Measurements from ENCODE around the gene D2HGDH. TPM values are rescaled to one million over a fixed set of nuclear protein-coding genes. Genes with fewer than 3 reads are reported as not detected.

D2HGDH gene
- total and polyA plus RNA-seq, 9 of the 15 experiments (the other 6 are each of a cell fraction or from before 2014, with no cell fraction given) = 0.39 to 30.8 (median 10.3) TPM

DNA sequence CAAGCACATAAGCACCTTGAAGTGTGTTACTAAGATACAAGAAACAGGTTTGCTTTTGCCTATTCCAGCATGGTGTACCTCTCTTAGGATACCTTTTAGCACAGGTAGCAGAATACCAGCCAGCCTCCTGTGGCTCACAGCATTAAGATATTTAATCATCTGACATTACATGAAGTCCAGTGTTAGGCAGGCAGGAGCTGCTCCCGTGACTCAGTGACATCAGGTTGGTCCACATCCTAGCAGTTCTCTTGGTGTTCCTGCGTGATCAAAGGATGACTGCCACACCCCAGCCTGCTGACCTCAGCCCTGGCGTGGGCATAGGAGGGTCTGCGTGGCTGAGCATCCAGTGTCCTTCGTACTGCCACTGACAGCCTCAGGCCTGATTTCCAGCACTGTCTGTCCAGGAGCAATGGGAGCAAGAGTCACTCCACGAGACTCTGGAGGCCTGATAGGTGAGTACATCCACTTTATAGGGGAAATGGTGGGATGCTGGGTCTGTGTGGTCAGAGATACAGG lies 44.2 kb upstream of the D2HGDH start:
- no peak overlapping the region for H3K27ac ChIP-seq (ENCODE audit: extremely low read depth, low read depth, low read length)
- peaks cover 32% of the 10 kb centered on the region for H3K79me2 ChIP-seq (ENCODE audit: control insufficient read depth, insufficient read depth, low read length)
- ATAC-seq (no peak), DNase-seq (ENCODE audit: extremely low read depth in 1 of 4, low spot score in 3 of 4) (no peak), FAIRE-seq (no peak)
- no peak overlapping the region for H3K4me3 ChIP-seq
- no peaks in the 10 kb centered on the region for H3K9me1 ChIP-seq (ENCODE audit: control insufficient read depth, insufficient read depth, low read length)
- H3K4me1 ChIP-seq (replicated peaks in 1 of 2; ENCODE audit: control insufficient read depth in 2 of 2, insufficient read depth in 2 of 2, low read length in 2 of 2) = peaks cover 4 to 8% of the 10 kb centered on the region in 2 experiments; a peak in 4 of 5 replicates
- in situ Hi-C loops (cut with MboI) = no loop called here
- ChIA-PET POLR2A (no interaction called here), CTCF (ENCODE audit: low intra/inter-chr PET ratio) (no interaction called here)
- no peak overlapping the region for H3K4me2 ChIP-seq (ENCODE audit: insufficient read depth, low read length)
- peak overlapping the region in 1 of 2 experiments; percentile 72; a peak in 1 of 4 replicates for H3K9ac ChIP-seq (ENCODE audit: insufficient read depth in 1 of 2, low read depth in 2 of 2, low read length in 2 of 2)
- peaks cover 30% of the 10 kb centered on the region; the same call in 2 of the 3 replicates for H3K36me3 ChIP-seq (ENCODE audit: control insufficient read depth, insufficient read depth, low read length)
- H3K9me3 ChIP-seq (replicated peaks; ENCODE audit: control insufficient read depth, insufficient read depth, low read depth, low read length) = no peaks in the 10 kb centered on the region
- 78% methylated on average over 6 of the region's 6 CpGs for WGBS (ENCODE audit: insufficient coverage, low coverage, missing lambda C conversion rate)
- no TSS peak for BruUV-seq (replicated peaks)
- intact Hi-C loops (cut with micrococcal nuclease) = no loop called here
- H4K20me1 ChIP-seq (replicated peaks; ENCODE audit: control insufficient read depth, insufficient read depth, low read length) = no peaks in the 10 kb centered on the region
- no peaks in the 10 kb centered on the region for H3K27me3 ChIP-seq (ENCODE audit: control insufficient read depth in 2 of 2, insufficient read depth in 2 of 2, low read length in 2 of 2)
- no peak overlapping the region for H2AFZ ChIP-seq (ENCODE audit: low read depth, low read length)
- TF ChIP-seq, protein P1, sequence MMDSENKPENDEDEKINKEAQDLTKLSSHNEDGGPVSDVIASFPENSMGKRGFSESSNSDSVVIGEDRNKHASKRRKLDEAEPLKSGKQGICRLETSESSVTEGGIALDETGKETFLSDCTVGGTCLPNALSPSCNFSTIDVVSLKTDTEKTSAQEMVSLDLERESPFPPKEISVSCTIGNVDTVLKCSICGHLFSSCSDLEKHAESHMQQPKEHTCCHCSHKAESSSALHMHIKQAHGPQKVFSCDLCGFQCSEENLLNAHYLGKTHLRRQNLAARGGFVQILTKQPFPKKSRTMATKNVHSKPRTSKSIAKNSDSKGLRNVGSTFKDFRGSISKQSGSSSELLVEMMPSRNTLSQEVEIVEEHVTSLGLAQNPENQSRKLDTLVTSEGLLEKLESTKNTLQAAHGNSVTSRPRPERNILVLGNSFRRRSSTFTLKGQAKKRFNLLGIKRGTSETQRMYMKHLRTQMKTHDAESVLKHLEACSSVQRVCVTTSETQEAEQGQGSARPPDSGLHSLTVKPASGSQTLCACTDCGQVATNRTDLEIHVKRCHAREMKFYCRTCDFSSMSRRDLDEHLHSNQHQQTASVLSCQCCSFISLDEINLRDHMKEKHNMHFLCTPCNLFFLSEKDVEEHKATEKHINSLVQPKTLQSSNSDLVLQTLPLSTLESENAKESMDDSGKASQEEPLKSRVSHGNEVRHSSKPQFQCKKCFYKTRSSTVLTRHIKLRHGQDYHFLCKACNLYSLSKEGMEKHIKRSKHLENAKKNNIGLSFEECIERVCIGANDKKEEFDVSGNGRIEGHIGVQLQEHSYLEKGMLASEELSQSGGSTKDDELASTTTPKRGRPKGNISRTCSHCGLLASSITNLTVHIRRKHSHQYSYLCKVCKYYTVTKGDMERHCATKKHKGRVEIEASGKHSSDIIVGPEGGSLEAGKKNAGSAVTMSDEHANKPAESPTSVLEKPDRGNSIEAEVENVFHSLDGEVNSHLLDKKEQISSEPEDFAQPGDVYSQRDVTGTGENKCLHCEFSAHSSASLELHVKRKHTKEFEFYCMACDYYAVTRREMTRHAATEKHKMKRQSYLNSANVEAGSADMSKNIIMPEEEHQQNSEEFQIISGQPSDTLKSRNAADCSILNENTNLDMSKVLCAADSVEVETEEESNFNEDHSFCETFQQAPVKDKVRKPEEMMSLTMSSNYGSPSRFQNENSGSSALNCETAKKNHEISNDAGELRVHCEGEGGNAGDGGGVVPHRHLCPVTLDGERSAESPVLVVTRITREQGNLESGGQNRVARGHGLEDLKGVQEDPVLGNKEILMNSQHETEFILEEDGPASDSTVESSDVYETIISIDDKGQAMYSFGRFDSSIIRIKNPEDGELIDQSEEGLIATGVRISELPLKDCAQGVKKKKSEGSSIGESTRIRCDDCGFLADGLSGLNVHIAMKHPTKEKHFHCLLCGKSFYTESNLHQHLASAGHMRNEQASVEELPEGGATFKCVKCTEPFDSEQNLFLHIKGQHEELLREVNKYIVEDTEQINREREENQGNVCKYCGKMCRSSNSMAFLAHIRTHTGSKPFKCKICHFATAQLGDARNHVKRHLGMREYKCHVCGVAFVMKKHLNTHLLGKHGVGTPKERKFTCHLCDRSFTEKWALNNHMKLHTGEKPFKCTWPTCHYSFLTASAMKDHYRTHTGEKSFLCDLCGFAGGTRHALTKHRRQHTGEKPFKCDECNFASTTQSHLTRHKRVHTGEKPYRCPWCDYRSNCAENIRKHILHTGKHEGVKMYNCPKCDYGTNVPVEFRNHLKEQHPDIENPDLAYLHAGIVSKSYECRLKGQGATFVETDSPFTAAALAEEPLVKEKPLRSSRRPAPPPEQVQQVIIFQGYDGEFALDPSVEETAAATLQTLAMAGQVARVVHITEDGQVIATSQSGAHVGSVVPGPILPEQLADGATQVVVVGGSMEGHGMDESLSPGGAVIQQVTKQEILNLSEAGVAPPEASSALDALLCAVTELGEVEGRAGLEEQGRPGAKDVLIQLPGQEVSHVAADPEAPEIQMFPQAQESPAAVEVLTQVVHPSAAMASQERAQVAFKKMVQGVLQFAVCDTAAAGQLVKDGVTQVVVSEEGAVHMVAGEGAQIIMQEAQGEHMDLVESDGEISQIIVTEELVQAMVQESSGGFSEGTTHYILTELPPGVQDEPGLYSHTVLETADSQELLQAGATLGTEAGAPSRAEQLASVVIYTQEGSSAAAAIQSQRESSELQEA (IDR thresholded peaks at IDR 0.05; ENCODE audit: low read depth) = no peak
- TF ChIP-seq BCOR (IDR thresholded peaks at IDR 0.05) = no peak
- no peak for TF ChIP-seq SNIP1 (IDR thresholded peaks at IDR 0.05; ENCODE audit: low read depth)
- no peak for TF ChIP-seq NFE2L1 (tag; IDR thresholded peaks at IDR 0.05; ENCODE audit: borderline replicate concordance, low read depth)
- no peak for TF ChIP-seq NUFIP1 (IDR thresholded peaks at IDR 0.05; ENCODE audit: partially characterized antibody)
- no peak for TF ChIP-seq ZNF354B (CRISPR knock-in tag; IDR thresholded peaks at IDR 0.05)
- no peak for TF ChIP-seq GABPB1 (CRISPR knock-in tag; IDR thresholded peaks at IDR 0.05)
- TF ChIP-seq MCM7 (IDR thresholded peaks at IDR 0.05) = no peak
- TF ChIP-seq ZNF717 (CRISPR knock-in tag; IDR thresholded peaks at IDR 0.05) = no peak
- TF ChIP-seq, protein P2, sequence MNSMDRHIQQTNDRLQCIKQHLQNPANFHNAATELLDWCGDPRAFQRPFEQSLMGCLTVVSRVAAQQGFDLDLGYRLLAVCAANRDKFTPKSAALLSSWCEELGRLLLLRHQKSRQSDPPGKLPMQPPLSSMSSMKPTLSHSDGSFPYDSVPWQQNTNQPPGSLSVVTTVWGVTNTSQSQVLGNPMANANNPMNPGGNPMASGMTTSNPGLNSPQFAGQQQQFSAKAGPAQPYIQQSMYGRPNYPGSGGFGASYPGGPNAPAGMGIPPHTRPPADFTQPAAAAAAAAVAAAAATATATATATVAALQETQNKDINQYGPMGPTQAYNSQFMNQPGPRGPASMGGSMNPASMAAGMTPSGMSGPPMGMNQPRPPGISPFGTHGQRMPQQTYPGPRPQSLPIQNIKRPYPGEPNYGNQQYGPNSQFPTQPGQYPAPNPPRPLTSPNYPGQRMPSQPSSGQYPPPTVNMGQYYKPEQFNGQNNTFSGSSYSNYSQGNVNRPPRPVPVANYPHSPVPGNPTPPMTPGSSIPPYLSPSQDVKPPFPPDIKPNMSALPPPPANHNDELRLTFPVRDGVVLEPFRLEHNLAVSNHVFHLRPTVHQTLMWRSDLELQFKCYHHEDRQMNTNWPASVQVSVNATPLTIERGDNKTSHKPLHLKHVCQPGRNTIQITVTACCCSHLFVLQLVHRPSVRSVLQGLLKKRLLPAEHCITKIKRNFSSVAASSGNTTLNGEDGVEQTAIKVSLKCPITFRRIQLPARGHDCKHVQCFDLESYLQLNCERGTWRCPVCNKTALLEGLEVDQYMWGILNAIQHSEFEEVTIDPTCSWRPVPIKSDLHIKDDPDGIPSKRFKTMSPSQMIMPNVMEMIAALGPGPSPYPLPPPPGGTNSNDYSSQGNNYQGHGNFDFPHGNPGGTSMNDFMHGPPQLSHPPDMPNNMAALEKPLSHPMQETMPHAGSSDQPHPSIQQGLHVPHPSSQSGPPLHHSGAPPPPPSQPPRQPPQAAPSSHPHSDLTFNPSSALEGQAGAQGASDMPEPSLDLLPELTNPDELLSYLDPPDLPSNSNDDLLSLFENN (IDR thresholded peaks at IDR 0.05; ENCODE audit: low read depth in 2 of 2, low read length in 2 of 2) = no peak
- no peak for TF ChIP-seq L3MBTL2 (IDR thresholded peaks at IDR 0.05)
- no peak for TF ChIP-seq MED1 (CRISPR knock-in tag; IDR thresholded peaks at IDR 0.05; ENCODE audit: borderline replicate concordance)
- no peak for TF ChIP-seq HNRNPH1 (optimal IDR thresholded peaks at IDR 0.05; ENCODE audit: low read depth, low read length)
